SU-DHL-6 (cell line): Measurements from ENCODE around the gene SH3RF3.

Experiments used
- H2AFZ ChIP-seq: fragments of 200-600 bp; sonication (generic); 2 replicates; pipeline ENCODE4 v1.6.1; 2014; ENCODE audit warnings: low read depth, mild to moderate bottlenecking, moderate library complexity, mixed read lengths, antibody characterized with exemption, low read length; ENCODE audit not compliant: severe bottlenecking
- H3F3A ChIP-seq: fragments of 200-600 bp; shearing (Covaris generic); 2 replicates; pipeline ENCODE4 v1.6.0; 2016; ENCODE audit warnings: antibody characterized with exemption, mild to moderate bottlenecking; ENCODE audit not compliant: insufficient read depth
- H3K27ac ChIP-seq: fragments of 200-600 bp; sonication (generic); 2 replicates; pipeline ENCODE4 v1.5.1; 2016; ENCODE audit warnings: low read depth, mild to moderate bottlenecking, low read length, moderate library complexity, mixed read lengths
- H3K27me3 ChIP-seq: fragments of 200-600 bp; sonication (generic), shearing (Covaris generic); 2 replicates; pipeline ENCODE4 v1.6.0; 2014; ENCODE audit warnings: mild to moderate bottlenecking, low read length
- H3K36me3 ChIP-seq: fragments of 200-600 bp; sonication (generic); 2 replicates; pipeline ENCODE4 v1.6.1; 2014; ENCODE audit warnings: mild to moderate bottlenecking, low read length, mixed read lengths
- H3K4me2 ChIP-seq: fragments of 300-600, 200-600 bp; shearing (Covaris generic), sonication (generic); 2 replicates; pipeline ENCODE4 v1.6.0; 2014; ENCODE audit warnings: low read length, low read depth, mild to moderate bottlenecking; ENCODE audit not compliant: poor library complexity, severe bottlenecking
- H3K4me3 ChIP-seq: fragments of 200-600 bp; sonication (generic); 2 replicates; pipeline ENCODE4 v1.5.1; 2014; ENCODE audit warnings: antibody characterized with exemption, low read length, mild to moderate bottlenecking, mixed read lengths; ENCODE audit not compliant: insufficient read depth, poor library complexity, severe bottlenecking
- H3K79me2 ChIP-seq: fragments of 200-600 bp; sonication (generic); 2 replicates; pipeline ENCODE4 v1.6.1; 2014; ENCODE audit warnings: mild to moderate bottlenecking, low read length, moderate library complexity; ENCODE audit not compliant: insufficient read depth
- H3K9ac ChIP-seq: fragments of 200-600 bp; sonication (generic); 2 replicates; pipeline ENCODE4 v1.7.0; 2014; ENCODE audit warnings: mild to moderate bottlenecking, low read length
- H3K9me2 ChIP-seq: fragments of 200-600 bp; sonication (generic); replicated peaks from 2 replicates; pipeline ENCODE4 v1.6.1; 2014; ENCODE audit warnings: low read length; ENCODE audit not compliant: insufficient read depth
- H3K9me3 ChIP-seq: fragments of 200-600 bp; sonication (generic); 2 replicates; pipeline ENCODE4 v1.6.1; 2014; ENCODE audit warnings: low read length, mixed read lengths; ENCODE audit not compliant: insufficient read depth
- H4K20me1 ChIP-seq: fragments of 200-600 bp; sonication (generic); 2 replicates; pipeline ENCODE4 v1.6.1; 2014; ENCODE audit warnings: low read depth, mild to moderate bottlenecking, antibody characterized with exemption, low read length, moderate library complexity, mixed read lengths
- EZH2phosphoT487 ChIP-seq: fragments of 200-600 bp; sonication (generic), shearing (Covaris generic); conservative IDR thresholded peaks from 2 replicates; pipeline ENCODE4 v1.6.1; 2018; ENCODE audit warnings: mild to moderate bottlenecking, antibody characterized with exemption, low read length, moderate library complexity, mixed read lengths
- TF ChIP-seq, protein P1 (sequence below): fragments of 200-600 bp; sonication (generic); IDR thresholded peaks from one replicate; pipeline ENCODE4 v1.5.1; 2017; ENCODE audit warnings: antibody characterized with exemption, mild to moderate bottlenecking, low read length, moderate library complexity; ENCODE audit not compliant: insufficient read depth, poor library complexity, severe bottlenecking

Gene SH3RF3

GRCh38 chr2:109451671-109452070, 322.7 kb downstream of the SH3RF3 start:
- H3K27ac ChIP-seq = no peak overlapping the region
- H3K4me2 ChIP-seq = no peak overlapping the region
- H3K27me3 ChIP-seq = no peaks in the 10 kb centered on the region; the same call in 1 of the 2 replicates
- TF ChIP-seq EZH2phosphoT487 = no peak
- TF ChIP-seq, protein P1, sequence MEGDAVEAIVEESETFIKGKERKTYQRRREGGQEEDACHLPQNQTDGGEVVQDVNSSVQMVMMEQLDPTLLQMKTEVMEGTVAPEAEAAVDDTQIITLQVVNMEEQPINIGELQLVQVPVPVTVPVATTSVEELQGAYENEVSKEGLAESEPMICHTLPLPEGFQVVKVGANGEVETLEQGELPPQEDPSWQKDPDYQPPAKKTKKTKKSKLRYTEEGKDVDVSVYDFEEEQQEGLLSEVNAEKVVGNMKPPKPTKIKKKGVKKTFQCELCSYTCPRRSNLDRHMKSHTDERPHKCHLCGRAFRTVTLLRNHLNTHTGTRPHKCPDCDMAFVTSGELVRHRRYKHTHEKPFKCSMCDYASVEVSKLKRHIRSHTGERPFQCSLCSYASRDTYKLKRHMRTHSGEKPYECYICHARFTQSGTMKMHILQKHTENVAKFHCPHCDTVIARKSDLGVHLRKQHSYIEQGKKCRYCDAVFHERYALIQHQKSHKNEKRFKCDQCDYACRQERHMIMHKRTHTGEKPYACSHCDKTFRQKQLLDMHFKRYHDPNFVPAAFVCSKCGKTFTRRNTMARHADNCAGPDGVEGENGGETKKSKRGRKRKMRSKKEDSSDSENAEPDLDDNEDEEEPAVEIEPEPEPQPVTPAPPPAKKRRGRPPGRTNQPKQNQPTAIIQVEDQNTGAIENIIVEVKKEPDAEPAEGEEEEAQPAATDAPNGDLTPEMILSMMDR = no peak
- H3K79me2 ChIP-seq = no peaks in the 10 kb centered on the region
- no peak overlapping the region for H2AFZ ChIP-seq
- H3F3A ChIP-seq = no peaks in the 10 kb centered on the region
- no peaks in the 10 kb centered on the region for H3K9me2 ChIP-seq
- H3K9ac ChIP-seq = no peak overlapping the region
- no peaks in the 10 kb centered on the region for H3K36me3 ChIP-seq
- no peak overlapping the region for H3K4me3 ChIP-seq
- no peaks in the 10 kb centered on the region for H4K20me1 ChIP-seq
- H3K9me3 ChIP-seq = no peaks in the 10 kb centered on the region

DNA sequence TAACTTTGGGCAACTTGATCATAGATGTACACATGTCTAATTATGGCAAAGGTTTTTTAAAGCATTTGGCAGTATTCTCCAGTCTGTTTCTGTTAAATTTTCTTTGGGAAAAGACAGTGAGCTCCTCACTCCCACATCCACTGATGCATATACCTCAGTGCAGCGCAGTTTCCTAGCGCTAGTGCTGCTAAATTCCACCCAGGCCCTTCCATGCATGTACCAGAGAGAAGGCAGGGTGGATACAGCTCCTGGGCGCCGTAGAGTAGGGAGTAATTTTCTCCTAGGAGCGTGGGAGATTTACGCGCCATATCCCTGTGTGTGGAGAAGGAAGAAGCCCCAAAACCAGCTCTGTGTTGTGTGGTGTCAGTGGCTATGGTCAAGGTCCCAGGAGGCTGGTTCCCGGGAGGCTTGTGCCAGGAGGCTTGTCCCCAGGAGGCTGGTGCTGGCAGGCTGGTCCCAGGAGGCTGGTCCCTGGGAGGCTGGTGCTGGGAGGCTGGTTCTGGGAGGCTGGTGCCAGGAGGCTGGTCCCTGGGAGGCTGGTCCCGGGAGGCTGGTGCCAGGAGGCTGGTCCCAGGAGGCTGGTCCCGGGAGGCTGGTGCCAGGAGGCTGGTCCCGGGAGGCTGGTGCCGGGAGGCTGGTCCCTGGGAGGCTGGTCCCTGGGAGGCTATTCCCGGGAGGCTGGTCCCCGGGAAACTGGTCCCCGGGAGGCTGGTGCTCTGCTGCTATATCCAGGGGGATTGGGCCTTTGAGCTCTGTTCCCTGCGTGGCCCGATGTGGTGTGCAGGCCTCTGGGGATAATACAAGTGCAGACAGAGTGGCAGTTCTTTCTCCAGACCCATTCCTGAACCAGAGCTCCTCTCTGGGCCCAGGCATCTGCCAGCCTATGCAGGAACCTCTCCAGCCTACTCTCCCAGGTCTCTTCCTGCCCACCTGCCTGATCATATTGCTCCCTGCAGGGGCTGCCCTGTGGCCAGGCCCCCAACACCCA, 323.6 kb downstream of the SH3RF3 start:
- Histone ChIP-seq H3F3A (no peaks in the 10 kb centered on the region), H3K27me3 (no peaks in the 10 kb centered on the region; the same call in 1 of the 2 replicates), H3K9ac (no peak overlapping the region), H3K79me2 (no peaks in the 10 kb centered on the region), H3K4me3 (no peak overlapping the region), H3K36me3 (no peaks in the 10 kb centered on the region), H3K9me3 (no peaks in the 10 kb centered on the region), H3K4me2 (no peak overlapping the region), H3K9me2 (no peaks in the 10 kb centered on the region), H4K20me1 (no peaks in the 10 kb centered on the region), H2AFZ (no peak overlapping the region), H3K27ac (no peak overlapping the region)
- no peak for TF ChIP-seq EZH2phosphoT487
- TF ChIP-seq, protein P1 = no peak

DNA sequence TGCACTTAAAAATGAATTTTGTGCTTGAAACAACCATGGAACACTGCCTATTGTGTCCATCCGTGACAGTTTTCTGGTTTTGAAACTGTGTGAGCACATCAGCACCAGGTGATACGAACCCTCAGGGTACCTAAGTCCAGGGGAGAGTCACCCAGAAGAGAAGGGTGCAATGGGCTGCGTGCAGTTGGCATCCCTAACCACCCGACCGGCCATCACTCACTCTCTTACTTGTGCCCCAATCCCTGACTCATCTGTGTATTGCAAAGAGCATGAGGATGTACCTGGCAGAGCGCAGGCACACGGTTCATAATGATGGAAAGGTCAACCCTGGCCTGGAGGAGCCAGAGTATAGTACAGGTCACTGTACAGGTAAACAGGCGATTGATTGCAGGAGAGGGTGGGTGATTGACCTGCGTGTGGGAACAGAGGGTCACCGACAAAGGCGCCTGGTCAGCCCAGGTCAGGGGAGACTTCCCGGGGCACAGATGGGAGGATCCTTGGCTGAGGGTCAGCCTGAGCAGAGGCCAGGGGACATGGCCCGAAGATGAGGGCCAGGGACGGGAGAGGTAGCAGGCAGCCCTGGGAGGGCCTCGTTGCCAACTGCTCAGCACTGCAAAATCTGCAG, 324.5 kb downstream of the SH3RF3 start:
- H3K9me3 ChIP-seq = no peaks in the 10 kb centered on the region
- H3F3A ChIP-seq = no peaks in the 10 kb centered on the region
- no peak overlapping the region for H3K27ac ChIP-seq
- H3K4me3 ChIP-seq = no peak overlapping the region
- no peak overlapping the region for H3K4me2 ChIP-seq
- TF ChIP-seq, protein P1 = no peak
- TF ChIP-seq EZH2phosphoT487 = no peak
- no peak overlapping the region for H3K9ac ChIP-seq
- no peak overlapping the region for H2AFZ ChIP-seq
- H3K79me2 ChIP-seq = no peaks in the 10 kb centered on the region
- no peaks in the 10 kb centered on the region for H3K9me2 ChIP-seq
- H4K20me1 ChIP-seq = no peaks in the 10 kb centered on the region
- H3K36me3 ChIP-seq = no peaks in the 10 kb centered on the region
- no peaks in the 10 kb centered on the region; the same call in 1 of the 2 replicates for H3K27me3 ChIP-seq
